Measurements from ENCODE around the gene OLA1.

GRCh38 chr2:174121612-174122011, 126.7 kb downstream of the OLA1 start:
- TF ChIP-seq, protein P1, sequence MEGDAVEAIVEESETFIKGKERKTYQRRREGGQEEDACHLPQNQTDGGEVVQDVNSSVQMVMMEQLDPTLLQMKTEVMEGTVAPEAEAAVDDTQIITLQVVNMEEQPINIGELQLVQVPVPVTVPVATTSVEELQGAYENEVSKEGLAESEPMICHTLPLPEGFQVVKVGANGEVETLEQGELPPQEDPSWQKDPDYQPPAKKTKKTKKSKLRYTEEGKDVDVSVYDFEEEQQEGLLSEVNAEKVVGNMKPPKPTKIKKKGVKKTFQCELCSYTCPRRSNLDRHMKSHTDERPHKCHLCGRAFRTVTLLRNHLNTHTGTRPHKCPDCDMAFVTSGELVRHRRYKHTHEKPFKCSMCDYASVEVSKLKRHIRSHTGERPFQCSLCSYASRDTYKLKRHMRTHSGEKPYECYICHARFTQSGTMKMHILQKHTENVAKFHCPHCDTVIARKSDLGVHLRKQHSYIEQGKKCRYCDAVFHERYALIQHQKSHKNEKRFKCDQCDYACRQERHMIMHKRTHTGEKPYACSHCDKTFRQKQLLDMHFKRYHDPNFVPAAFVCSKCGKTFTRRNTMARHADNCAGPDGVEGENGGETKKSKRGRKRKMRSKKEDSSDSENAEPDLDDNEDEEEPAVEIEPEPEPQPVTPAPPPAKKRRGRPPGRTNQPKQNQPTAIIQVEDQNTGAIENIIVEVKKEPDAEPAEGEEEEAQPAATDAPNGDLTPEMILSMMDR (IDR thresholded peaks at IDR 0.05; ENCODE audit: insufficient read depth, low read length) = no peak
- TF ChIP-seq, protein P2, sequence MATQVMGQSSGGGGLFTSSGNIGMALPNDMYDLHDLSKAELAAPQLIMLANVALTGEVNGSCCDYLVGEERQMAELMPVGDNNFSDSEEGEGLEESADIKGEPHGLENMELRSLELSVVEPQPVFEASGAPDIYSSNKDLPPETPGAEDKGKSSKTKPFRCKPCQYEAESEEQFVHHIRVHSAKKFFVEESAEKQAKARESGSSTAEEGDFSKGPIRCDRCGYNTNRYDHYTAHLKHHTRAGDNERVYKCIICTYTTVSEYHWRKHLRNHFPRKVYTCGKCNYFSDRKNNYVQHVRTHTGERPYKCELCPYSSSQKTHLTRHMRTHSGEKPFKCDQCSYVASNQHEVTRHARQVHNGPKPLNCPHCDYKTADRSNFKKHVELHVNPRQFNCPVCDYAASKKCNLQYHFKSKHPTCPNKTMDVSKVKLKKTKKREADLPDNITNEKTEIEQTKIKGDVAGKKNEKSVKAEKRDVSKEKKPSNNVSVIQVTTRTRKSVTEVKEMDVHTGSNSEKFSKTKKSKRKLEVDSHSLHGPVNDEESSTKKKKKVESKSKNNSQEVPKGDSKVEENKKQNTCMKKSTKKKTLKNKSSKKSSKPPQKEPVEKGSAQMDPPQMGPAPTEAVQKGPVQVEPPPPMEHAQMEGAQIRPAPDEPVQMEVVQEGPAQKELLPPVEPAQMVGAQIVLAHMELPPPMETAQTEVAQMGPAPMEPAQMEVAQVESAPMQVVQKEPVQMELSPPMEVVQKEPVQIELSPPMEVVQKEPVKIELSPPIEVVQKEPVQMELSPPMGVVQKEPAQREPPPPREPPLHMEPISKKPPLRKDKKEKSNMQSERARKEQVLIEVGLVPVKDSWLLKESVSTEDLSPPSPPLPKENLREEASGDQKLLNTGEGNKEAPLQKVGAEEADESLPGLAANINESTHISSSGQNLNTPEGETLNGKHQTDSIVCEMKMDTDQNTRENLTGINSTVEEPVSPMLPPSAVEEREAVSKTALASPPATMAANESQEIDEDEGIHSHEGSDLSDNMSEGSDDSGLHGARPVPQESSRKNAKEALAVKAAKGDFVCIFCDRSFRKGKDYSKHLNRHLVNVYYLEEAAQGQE (IDR thresholded peaks at IDR 0.05; ENCODE audit: insufficient replicate concordance, low read depth) = no peak
